Measurements from ENCODE around the gene CHRNA9. TPM values are rescaled to one million over a fixed set of nuclear protein-coding genes. Genes with fewer than 3 reads are reported as not detected.

Gene CHRNA9
- total RNA-seq, 6 experiments from 2014 or later: not detected

DNA sequence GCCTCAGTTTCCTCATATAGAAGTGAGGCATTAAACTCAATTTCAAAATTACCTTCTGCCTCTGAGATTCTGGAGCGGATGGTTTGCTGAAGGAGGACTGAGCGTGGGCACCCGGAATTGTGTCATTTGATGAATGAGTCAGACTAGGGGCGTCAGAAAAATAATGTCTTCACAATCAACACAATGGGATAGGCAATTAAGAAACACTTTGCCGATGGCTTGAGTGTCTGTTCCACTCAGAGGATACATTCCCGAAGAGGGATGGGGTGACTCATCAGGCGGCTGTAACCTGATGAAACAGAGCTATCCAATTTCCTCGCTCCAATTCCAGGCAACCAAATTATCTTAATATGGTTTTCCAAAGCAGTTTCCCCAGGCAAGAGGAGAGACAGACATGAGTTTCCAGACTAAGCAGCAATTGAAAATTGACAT lies 1.2 kb upstream of the CHRNA9 start:
- H3K4me3 Mint-ChIP-seq: peak overlapping the region; percentile 9
- peaks cover 31% of the 10 kb centered on the region for H3K4me1 Mint-ChIP-seq (ENCODE audit: low read depth)
- no peaks in the 10 kb centered on the region; the same call in 1 of the 2 replicates for H3K27me3 Mint-ChIP-seq (ENCODE audit: insufficient read depth)
- H3K36me3 Mint-ChIP-seq (ENCODE audit: low read depth): no peaks in the 10 kb centered on the region
- DNase-seq: peak; percentile 57
- no peaks in the 10 kb centered on the region for H3K9me3 Mint-ChIP-seq
- TF ChIP-seq, protein P1, sequence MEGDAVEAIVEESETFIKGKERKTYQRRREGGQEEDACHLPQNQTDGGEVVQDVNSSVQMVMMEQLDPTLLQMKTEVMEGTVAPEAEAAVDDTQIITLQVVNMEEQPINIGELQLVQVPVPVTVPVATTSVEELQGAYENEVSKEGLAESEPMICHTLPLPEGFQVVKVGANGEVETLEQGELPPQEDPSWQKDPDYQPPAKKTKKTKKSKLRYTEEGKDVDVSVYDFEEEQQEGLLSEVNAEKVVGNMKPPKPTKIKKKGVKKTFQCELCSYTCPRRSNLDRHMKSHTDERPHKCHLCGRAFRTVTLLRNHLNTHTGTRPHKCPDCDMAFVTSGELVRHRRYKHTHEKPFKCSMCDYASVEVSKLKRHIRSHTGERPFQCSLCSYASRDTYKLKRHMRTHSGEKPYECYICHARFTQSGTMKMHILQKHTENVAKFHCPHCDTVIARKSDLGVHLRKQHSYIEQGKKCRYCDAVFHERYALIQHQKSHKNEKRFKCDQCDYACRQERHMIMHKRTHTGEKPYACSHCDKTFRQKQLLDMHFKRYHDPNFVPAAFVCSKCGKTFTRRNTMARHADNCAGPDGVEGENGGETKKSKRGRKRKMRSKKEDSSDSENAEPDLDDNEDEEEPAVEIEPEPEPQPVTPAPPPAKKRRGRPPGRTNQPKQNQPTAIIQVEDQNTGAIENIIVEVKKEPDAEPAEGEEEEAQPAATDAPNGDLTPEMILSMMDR (IDR thresholded peaks at IDR 0.05): no peak
- peak overlapping the region; percentile 32; the same call in 1 of the 2 replicates for H3K27ac Mint-ChIP-seq

DNA sequence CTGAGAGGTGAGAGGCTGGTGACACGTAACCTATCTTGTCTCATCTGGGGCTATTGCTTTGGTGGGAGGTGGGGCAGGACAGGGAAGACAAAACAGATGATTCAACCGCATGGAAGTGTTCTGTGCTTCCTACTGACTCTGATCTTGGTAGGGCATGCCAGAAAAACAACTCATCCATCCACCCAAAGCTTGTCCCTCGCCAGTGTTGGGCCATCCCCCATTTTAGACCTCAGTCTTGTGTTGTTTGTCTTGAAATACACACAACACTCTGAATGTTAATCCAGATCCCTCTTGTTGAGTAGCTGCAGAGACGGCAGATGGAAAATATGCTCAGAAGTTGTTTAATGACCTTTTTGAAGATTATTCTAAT lies 377 bp downstream of the CHRNA9 start:
- DNase-seq: peak; percentile 68
- Mint-ChIP-seq H3K4me1 (ENCODE audit: low read depth) (peaks cover 39% of the 10 kb centered on the region), H3K4me3 (peak overlapping the region; percentile 43), H3K9me3 (no peaks in the 10 kb centered on the region), H3K27me3 (ENCODE audit: insufficient read depth) (no peaks in the 10 kb centered on the region; the same call in 1 of the 2 replicates), H3K36me3 (ENCODE audit: low read depth) (no peaks in the 10 kb centered on the region), H3K27ac (peak overlapping the region; percentile 54)
- TF ChIP-seq, protein P1 (IDR thresholded peaks at IDR 0.05): no peak

DNA sequence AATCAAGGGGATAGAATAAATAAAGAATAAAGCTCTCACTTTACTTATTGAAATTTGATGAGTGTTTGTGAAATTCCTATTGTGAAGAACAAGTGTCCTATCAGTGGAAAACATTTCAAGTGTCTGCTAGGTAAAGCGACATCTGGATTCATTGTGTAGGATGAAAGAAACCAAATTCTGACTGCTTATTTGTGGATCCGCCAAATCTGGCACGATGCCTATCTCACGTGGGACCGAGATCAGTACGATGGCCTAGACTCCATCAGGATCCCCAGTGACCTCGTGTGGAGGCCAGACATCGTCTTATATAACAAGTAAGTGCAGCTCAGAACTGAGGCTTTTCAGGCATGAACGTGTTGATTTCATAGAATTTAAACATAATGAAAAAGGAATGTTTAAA lies 1.9 kb downstream of the CHRNA9 start:
- H3K4me3 Mint-ChIP-seq: no peak overlapping the region
- H3K9me3 Mint-ChIP-seq: no peaks in the 10 kb centered on the region
- H3K27ac Mint-ChIP-seq: no peak overlapping the region
- H3K4me1 Mint-ChIP-seq (ENCODE audit: low read depth): peaks cover 45% of the 10 kb centered on the region
- no peaks in the 10 kb centered on the region for H3K36me3 Mint-ChIP-seq (ENCODE audit: low read depth)
- TF ChIP-seq, protein P1 (IDR thresholded peaks at IDR 0.05): no peak
- H3K27me3 Mint-ChIP-seq (ENCODE audit: insufficient read depth): no peaks in the 10 kb centered on the region; the same call in 1 of the 2 replicates
- DNase-seq: no peak

DNA sequence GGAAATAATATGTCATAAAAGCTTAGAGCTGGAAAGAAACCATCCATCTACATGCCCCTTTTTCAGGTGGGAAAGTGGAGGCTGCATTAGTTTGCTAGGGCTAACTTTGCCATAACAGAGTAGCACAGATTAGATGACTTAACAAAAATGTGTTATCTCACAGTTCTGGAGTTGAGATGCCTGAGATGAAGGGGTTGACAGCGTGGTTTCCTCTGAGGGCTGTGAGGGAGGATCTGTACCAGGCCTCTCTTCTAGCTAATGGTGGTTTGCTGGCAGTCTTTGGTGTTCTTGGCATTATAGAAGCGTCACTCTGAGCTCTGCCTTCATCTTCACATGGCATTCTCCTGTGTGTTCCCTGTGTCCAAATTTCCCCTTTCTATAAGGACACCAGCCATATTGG lies 2.4 kb downstream of the CHRNA9 start:
- Mint-ChIP-seq H3K4me3 (no peak overlapping the region), H3K27me3 (ENCODE audit: insufficient read depth) (no peaks in the 10 kb centered on the region; the same call in 1 of the 2 replicates), H3K27ac (no peak overlapping the region), H3K4me1 (ENCODE audit: low read depth) (peaks cover 45% of the 10 kb centered on the region), H3K9me3 (no peaks in the 10 kb centered on the region), H3K36me3 (ENCODE audit: low read depth) (peaks cover 3% of the 10 kb centered on the region; the same call in 1 of the 2 replicates)
- TF ChIP-seq, protein P1 (IDR thresholded peaks at IDR 0.05): no peak
- DNase-seq: no peak

DNA sequence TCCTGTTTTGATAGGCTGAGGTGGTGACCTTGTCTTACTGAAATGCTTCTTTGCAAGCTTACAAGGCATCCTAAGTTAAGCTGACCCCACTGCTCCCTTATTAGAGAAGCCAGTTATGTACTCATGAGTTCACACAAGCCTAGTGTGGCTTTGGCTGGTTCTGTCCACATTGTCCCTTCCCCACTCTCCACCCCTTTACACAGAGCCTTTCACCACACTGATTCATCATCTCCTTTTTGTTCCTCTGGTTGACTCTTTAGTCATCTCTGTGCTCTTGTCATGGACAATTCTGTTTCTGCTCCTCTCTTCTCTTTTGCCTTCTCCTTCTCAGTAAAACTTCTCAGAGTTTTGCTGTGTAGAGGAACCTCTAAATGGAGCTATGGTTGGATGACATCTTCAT lies 4.9 kb downstream of the CHRNA9 start:
- DNase-seq: peak; percentile 41
- Mint-ChIP-seq H3K36me3 (ENCODE audit: low read depth) (peaks cover 4% of the 10 kb centered on the region; the same call in 1 of the 2 replicates), H3K27me3 (ENCODE audit: insufficient read depth) (peaks cover 8% of the 10 kb centered on the region), H3K9me3 (no peaks in the 10 kb centered on the region), H3K4me3 (no peak overlapping the region), H3K4me1 (ENCODE audit: low read depth) (peaks cover 27% of the 10 kb centered on the region), H3K27ac (no peak overlapping the region)
- TF ChIP-seq, protein P1 (IDR thresholded peaks at IDR 0.05): no peak

DNA sequence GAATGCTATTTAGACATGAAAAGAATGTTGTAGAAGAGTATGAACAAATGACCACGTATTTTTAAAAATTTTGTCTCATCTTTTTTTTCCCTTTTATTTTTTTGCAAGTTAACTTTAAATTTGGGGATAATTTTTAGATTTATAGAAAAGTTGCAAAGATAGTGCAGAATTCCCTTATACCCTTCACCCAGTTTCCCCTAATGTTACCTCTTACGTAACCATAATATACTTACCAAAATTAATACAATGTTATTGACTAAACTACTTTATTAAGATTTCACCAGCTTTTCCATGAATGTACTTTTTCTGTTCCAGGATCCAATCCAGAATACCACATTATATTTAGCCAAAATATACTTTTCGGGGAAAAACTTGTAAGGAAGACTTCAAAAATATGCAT lies 12.3 kb downstream of the CHRNA9 start:
- Mint-ChIP-seq H3K36me3 (ENCODE audit: low read depth) (peaks cover 2% of the 10 kb centered on the region; the same call in 1 of the 2 replicates), H3K27me3 (ENCODE audit: insufficient read depth) (peaks cover 13% of the 10 kb centered on the region), H3K4me1 (ENCODE audit: low read depth) (peaks cover 15% of the 10 kb centered on the region), H3K4me3 (no peak overlapping the region), H3K27ac (no peak overlapping the region), H3K9me3 (no peaks in the 10 kb centered on the region)
- TF ChIP-seq, protein P1 (IDR thresholded peaks at IDR 0.05): no peak
- DNase-seq: no peak

Data from HFFc6 (cell line).